ENCODE data around the gene TEK. TPM values are rescaled to one million over a fixed set of nuclear protein-coding genes. Genes with fewer than 3 reads are reported as not detected.

TEK gene
- total and polyA plus RNA-seq, 10 of the 15 experiments (the other 5 are each of a cell fraction or from before 2014, with no cell fraction given): not detected

DNA sequence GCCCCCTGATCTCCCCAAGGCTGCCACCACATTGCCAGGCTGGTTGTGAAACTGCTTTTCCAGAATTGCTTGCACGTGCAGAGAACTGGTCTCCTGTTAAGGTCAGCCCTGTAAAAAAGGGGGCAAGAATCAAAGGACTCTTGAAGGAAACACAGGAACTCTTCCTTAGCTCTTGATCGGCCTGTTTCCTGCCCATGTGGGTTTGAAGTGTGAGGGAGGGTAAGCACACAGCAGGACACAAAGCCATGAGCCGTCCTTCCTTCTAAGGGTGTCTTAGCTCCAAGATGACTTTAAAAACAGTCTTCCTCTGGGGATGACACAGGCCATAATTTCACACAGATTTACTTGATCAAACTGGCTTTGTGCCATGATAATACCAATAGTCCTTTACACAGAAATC, 36.1 kb downstream of the TEK start (continued):
- TF ChIP-seq, protein P1, sequence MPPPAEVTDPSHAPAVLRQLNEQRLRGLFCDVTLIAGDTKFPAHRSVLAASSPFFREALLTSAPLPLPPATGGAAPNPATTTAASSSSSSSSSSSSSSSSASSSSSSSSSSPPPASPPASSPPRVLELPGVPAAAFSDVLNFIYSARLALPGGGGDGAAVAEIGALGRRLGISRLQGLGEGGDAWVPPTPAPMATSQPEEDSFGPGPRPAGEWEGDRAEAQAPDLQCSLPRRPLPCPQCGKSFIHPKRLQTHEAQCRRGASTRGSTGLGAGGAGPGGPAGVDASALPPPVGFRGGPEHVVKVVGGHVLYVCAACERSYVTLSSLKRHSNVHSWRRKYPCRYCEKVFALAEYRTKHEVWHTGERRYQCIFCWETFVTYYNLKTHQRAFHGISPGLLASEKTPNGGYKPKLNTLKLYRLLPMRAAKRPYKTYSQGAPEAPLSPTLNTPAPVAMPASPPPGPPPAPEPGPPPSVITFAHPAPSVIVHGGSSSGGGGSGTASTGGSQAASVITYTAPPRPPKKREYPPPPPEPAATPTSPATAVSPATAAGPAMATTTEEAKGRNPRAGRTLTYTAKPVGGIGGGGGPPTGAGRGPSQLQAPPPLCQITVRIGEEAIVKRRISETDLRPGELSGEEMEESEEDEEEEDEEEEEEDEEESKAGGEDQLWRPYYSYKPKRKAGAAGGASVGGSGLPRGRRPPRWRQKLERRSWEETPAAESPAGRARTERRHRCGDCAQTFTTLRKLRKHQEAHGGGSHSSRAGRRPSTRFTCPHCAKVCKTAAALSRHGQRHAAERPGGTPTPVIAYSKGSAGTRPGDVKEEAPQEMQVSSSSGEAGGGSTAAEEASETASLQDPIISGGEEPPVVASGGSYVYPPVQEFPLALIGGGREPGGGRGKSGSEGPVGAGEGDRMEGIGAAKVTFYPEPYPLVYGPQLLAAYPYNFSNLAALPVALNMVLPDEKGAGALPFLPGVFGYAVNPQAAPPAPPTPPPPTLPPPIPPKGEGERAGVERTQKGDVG (CRISPR knock-in tag; IDR thresholded peaks at IDR 0.05): no peak
- no peak for TF ChIP-seq PAX8 (IDR thresholded peaks at IDR 0.05)
- no peak for TF ChIP-seq LARP7 (IDR thresholded peaks at IDR 0.05)

DNA sequence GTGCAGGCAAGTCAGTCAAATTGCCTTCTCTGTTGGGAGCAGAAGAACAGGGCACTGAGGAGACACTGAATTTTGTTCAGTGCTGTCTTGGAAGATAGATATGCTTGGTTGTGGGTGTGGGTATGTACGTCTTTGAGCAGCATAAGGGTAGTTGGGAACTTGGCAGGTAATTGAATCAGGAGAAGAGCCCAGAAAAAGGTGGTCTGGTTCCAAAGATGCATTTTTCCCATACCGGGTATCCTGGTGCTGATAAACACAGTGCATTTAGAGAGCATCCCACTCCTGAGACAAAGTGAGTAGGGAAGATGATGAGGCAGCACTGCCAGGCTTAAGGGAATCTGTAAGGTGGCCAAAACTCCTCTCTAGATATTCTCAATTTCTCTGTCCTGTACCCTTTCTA, 40.6 kb downstream of the TEK start:
- intact Hi-C loops (cut with micrococcal nuclease; ENCODE audit: unreplicated experiment): no loop called here
- DNase-seq (ENCODE audit: low read depth, low spot score): no peak
- Histone ChIP-seq H4K20me1 (ENCODE audit: control insufficient read depth, insufficient read depth) (no peaks in the 10 kb centered on the region), H3K27me3 (replicated peaks in 1 of 2; ENCODE audit: control insufficient read depth in 2 of 2, insufficient read depth in 2 of 2, low read length in 1 of 2) (no peaks in the 10 kb centered on the region), H3K9me3 (replicated peaks; ENCODE audit: control insufficient read depth, insufficient read depth, low read length) (no peaks in the 10 kb centered on the region), H2AFZ (ENCODE audit: control insufficient read depth, low read depth, low read length) (no peak overlapping the region), H3K27ac (ENCODE audit: control insufficient read depth, insufficient read depth) (no peak overlapping the region), H3K9ac (ENCODE audit: control insufficient read depth, insufficient read depth, low read length) (no peak overlapping the region), H3K36me3 (ENCODE audit: control insufficient read depth in 2 of 2, insufficient read depth in 2 of 2, low read length in 1 of 2) (no peaks in the 10 kb centered on the region), H3K4me1 (ENCODE audit: control insufficient read depth, insufficient read depth, low read length) (no peaks in the 10 kb centered on the region), H3K79me2 (ENCODE audit: control insufficient read depth, insufficient read depth, low read length) (no peaks in the 10 kb centered on the region), H3K4me3 (no peak overlapping the region), H3K4me2 (ENCODE audit: control insufficient read depth, insufficient read depth) (no peak overlapping the region)
- SMC1A ChIA-PET (ENCODE audit: uncharacterized antibody, unreplicated experiment): no interaction called here
- WGBS (ENCODE audit: insufficient coverage, insufficient replicate concordance, low lambda C conversion rate, missing lambda C conversion rate): 13% methylated on average over 2 of the region's 2 CpGs
- no TSS peak for BruUV-seq (replicated peaks)
- CTCF ChIA-PET: no interaction called here
- no peak for FAIRE-seq
- ATAC-seq: no peak
- in situ Hi-C loops (cut with MboI): no loop called here
- RAD21 ChIA-PET (ENCODE audit: unreplicated experiment): no interaction called here
- POLR2A ChIA-PET: no interaction called here
- TF ChIP-seq IKZF1 (conservative IDR thresholded peaks at IDR 0.05) (no peak), CHD2 (IDR thresholded peaks at IDR 0.05; ENCODE audit: borderline replicate concordance, low read depth, low read length) (no peak), STAT1 (conservative IDR thresholded peaks at IDR 0.05) (no peak), TARDBP (IDR thresholded peaks at IDR 0.05; ENCODE audit: borderline replicate concordance) (no peak), HDAC2 (IDR thresholded peaks at IDR 0.05) (no peak)
- TF ChIP-seq, protein P2, sequence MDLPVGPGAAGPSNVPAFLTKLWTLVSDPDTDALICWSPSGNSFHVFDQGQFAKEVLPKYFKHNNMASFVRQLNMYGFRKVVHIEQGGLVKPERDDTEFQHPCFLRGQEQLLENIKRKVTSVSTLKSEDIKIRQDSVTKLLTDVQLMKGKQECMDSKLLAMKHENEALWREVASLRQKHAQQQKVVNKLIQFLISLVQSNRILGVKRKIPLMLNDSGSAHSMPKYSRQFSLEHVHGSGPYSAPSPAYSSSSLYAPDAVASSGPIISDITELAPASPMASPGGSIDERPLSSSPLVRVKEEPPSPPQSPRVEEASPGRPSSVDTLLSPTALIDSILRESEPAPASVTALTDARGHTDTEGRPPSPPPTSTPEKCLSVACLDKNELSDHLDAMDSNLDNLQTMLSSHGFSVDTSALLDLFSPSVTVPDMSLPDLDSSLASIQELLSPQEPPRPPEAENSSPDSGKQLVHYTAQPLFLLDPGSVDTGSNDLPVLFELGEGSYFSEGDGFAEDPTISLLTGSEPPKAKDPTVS (IDR thresholded peaks at IDR 0.05; ENCODE audit: low read depth, low read length): no peak
- TF ChIP-seq, protein P3, sequence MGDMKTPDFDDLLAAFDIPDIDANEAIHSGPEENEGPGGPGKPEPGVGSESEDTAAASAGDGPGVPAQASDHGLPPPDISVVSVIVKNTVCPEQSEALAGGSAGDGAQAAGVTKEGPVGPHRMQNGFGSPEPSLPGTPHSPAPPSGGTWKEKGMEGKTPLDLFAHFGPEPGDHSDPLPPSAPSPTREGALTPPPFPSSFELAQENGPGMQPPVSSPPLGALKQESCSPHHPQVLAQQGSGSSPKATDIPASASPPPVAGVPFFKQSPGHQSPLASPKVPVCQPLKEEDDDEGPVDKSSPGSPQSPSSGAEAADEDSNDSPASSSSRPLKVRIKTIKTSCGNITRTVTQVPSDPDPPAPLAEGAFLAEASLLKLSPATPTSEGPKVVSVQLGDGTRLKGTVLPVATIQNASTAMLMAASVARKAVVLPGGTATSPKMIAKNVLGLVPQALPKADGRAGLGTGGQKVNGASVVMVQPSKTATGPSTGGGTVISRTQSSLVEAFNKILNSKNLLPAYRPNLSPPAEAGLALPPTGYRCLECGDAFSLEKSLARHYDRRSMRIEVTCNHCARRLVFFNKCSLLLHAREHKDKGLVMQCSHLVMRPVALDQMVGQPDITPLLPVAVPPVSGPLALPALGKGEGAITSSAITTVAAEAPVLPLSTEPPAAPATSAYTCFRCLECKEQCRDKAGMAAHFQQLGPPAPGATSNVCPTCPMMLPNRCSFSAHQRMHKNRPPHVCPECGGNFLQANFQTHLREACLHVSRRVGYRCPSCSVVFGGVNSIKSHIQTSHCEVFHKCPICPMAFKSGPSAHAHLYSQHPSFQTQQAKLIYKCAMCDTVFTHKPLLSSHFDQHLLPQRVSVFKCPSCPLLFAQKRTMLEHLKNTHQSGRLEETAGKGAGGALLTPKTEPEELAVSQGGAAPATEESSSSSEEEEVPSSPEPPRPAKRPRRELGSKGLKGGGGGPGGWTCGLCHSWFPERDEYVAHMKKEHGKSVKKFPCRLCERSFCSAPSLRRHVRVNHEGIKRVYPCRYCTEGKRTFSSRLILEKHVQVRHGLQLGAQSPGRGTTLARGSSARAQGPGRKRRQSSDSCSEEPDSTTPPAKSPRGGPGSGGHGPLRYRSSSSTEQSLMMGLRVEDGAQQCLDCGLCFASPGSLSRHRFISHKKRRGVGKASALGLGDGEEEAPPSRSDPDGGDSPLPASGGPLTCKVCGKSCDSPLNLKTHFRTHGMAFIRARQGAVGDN (IDR thresholded peaks at IDR 0.05): no peak
- TF ChIP-seq, protein P4, sequence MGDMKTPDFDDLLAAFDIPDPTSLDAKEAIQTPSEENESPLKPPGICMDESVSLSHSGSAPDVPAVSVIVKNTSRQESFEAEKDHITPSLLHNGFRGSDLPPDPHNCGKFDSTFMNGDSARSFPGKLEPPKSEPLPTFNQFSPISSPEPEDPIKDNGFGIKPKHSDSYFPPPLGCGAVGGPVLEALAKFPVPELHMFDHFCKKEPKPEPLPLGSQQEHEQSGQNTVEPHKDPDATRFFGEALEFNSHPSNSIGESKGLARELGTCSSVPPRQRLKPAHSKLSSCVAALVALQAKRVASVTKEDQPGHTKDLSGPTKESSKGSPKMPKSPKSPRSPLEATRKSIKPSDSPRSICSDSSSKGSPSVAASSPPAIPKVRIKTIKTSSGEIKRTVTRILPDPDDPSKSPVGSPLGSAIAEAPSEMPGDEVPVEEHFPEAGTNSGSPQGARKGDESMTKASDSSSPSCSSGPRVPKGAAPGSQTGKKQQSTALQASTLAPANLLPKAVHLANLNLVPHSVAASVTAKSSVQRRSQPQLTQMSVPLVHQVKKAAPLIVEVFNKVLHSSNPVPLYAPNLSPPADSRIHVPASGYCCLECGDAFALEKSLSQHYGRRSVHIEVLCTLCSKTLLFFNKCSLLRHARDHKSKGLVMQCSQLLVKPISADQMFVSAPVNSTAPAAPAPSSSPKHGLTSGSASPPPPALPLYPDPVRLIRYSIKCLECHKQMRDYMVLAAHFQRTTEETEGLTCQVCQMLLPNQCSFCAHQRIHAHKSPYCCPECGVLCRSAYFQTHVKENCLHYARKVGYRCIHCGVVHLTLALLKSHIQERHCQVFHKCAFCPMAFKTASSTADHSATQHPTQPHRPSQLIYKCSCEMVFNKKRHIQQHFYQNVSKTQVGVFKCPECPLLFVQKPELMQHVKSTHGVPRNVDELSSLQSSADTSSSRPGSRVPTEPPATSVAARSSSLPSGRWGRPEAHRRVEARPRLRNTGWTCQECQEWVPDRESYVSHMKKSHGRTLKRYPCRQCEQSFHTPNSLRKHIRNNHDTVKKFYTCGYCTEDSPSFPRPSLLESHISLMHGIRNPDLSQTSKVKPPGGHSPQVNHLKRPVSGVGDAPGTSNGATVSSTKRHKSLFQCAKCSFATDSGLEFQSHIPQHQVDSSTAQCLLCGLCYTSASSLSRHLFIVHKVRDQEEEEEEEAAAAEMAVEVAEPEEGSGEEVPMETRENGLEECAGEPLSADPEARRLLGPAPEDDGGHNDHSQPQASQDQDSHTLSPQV (IDR thresholded peaks at IDR 0.05): no peak

Measured in GM12878 (cell line).